Transverse colon (tissue), 4 donors: ENCODE results near the gene ULK4. TPM values are rescaled to one million over a fixed set of nuclear protein-coding genes. Genes with fewer than 3 reads are reported as not detected.

Experiments
- DNase-seq: peaks from one replicate; pipeline ENCODE4 v3.0.0-alpha.2; 2019
- H3K27ac ChIP-seq, 4 donors: fragments of 200-600 bp; sonication (generic); 2 replicates each; pipeline ENCODE4 v1.5.1; 2016 to 2018; ENCODE audit warnings: inconsistent platforms in 4 of 4
- H3K27me3 ChIP-seq: fragments of 200-600 bp; sonication (generic); 2 replicates; pipeline ENCODE4 v1.5.1; 2017; ENCODE audit warnings: inconsistent platforms
- H3K36me3 ChIP-seq, 4 donors: fragments of 200-600 bp; sonication (generic); 2 replicates each; pipeline ENCODE4 v1.5.1; 2017 to 2019; ENCODE audit warnings: inconsistent platforms in 4 of 4
- H3K4me1 ChIP-seq, 4 donors: fragments of 200-600 bp; sonication (generic); 2 replicates each; pipeline ENCODE4 v1.5.1; 2017 to 2020; ENCODE audit warnings: inconsistent platforms in 4 of 4
- H3K4me3 ChIP-seq, 4 donors: fragments of 200-600 bp; sonication (generic); 1 replicate in 1 of 4; 2 replicates in 3 of 4; pipeline versions ENCODE4 v1.5.1 to v1.6.1; 2017 to 2019; ENCODE audit warnings: inconsistent platforms in 4 of 4
- H3K9me3 ChIP-seq, 2 donors: fragments of 200-600 bp; sonication (generic); 2 replicates each; pipeline ENCODE4 v1.5.1; 2017 to 2019; ENCODE audit warnings: inconsistent platforms in 2 of 2
- EP300 ChIP-seq: sonication (generic); formaldehyde crosslinking; IDR thresholded peaks from one replicate; pipeline ENCODE4 v1.6.1; 2017; ENCODE audit warnings: antibody characterized with exemption, low read depth
- POLR2A ChIP-seq: fragments of 450-650 bp; IDR thresholded peaks from one replicate; pipeline ENCODE4 v1.6.1; 2016; ENCODE audit warnings: antibody characterized with exemption, mild to moderate bottlenecking, moderate library complexity
- POLR2AphosphoS5 ChIP-seq, 3 donors: sonication (generic); formaldehyde crosslinking; IDR thresholded peaks; one replicate each; pipeline ENCODE4 v1.6.1; 2016; ENCODE audit warnings: antibody characterized with exemption in 3 of 3
- WGBS, 2 donors: methylation state at CpG; one replicate each; pipeline ENCODE4 v1.1.5; 2018; ENCODE audit warnings: low coverage in 1 of 2; 5-methylcytosine and 5-hydroxymethylcytosine counted together
- in situ Hi-C, 4 donors: fragments of 200-750 bp; cut with MboI; loops; one replicate each; pipeline versions ENCODE4 v1.15.0 to v1.15.1; 2017; ENCODE audit warnings: low sequenced_read_pairs in 3 of 4, low pct_ligation_motif_present in 1 of 4, low pct_unique_long_range_greater_than_20kb in 1 of 4
- intact Hi-C: fragments of 100-400 bp; cut with DNase I; formaldehyde crosslinking; loops from one replicate; pipeline ENCODE4 v1.15.1; 2023; ENCODE audit warnings: low total_unique reads
- total RNA-seq, 4 donors: library from RNA; depleted of rRNA; stranded (reverse); fragments of >200 nt; gene quantifications; one replicate each; pipeline ENCODE4 v1.1.0, GENCODE V29; 2016
- TF ChIP-seq, protein P1 (sequence below), 5 experiments: fragments of 200-600 bp in 3 of 5; fragments of 450-650 bp in 2 of 5; sonication (generic) in 3 of 5; IDR thresholded peaks; 1 replicate in 2 of 5; 2 replicates in 3 of 5; pipeline ENCODE4 v1.5.1; 2016 to 2017; ENCODE audit warnings: antibody characterized with exemption in 5 of 5, inconsistent platforms in 3 of 5, mild to moderate bottlenecking in 2 of 5, moderate library complexity in 1 of 5

The ULK4 gene
- total RNA-seq, 4 donors from 2014 or later: 4.1 to 19.2 (median 11.7) TPM

DNA sequence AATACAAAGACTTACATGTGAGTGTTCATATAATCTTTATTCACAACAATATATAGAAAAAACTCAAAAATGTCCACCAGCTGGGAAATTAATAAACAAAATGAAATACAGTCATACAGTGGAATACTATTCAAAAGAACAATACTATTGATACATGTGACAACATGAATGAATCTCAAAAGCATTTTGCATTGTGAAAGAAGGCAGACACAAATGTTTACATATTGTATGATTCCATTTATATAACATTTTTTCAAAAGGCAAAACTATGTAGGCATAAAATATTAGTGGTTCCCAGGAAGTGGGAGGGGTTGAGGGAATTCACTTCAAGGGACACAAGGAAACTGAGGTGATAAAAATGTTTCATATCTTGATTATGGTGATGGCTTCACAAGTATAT lies 459.4 kb downstream of the ULK4 start:
- no peak for DNase-seq
- Histone ChIP-seq H3K27ac (no peak overlapping the region), H3K4me1 (no peaks in the 10 kb centered on the region), H3K9me3 (no peaks in the 10 kb centered on the region), H3K4me3 (no peak overlapping the region), H3K36me3 (no peaks in the 10 kb centered on the region), H3K27me3 (no peaks in the 10 kb centered on the region)
- TF ChIP-seq POLR2A (no peak), EP300 (no peak), POLR2AphosphoS5 (IDR thresholded peaks at IDR 0.05) (no peak)
- TF ChIP-seq, protein P1, sequence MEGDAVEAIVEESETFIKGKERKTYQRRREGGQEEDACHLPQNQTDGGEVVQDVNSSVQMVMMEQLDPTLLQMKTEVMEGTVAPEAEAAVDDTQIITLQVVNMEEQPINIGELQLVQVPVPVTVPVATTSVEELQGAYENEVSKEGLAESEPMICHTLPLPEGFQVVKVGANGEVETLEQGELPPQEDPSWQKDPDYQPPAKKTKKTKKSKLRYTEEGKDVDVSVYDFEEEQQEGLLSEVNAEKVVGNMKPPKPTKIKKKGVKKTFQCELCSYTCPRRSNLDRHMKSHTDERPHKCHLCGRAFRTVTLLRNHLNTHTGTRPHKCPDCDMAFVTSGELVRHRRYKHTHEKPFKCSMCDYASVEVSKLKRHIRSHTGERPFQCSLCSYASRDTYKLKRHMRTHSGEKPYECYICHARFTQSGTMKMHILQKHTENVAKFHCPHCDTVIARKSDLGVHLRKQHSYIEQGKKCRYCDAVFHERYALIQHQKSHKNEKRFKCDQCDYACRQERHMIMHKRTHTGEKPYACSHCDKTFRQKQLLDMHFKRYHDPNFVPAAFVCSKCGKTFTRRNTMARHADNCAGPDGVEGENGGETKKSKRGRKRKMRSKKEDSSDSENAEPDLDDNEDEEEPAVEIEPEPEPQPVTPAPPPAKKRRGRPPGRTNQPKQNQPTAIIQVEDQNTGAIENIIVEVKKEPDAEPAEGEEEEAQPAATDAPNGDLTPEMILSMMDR (IDR thresholded peaks at IDR 0.05): no peak
- intact Hi-C loops (no loop called here), in situ Hi-C loops (no loop called here)

DNA sequence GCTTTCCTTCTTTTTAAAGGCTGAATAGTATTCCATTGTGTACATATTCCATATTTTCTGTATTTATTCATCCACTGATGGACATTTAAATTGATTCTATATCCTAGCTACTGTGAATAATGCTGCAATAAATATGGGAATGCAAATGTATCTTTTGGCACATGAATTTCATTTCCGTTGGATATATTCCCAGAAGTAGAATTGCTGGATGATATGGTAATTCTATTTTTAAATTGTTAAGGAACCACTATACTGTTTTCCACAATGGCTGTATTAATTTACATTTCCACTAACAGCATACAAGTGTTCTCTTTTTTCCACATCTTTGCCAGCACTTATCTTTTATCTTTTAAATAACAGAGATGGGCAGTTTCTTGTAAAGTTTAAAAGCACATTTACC lies 459.9 kb downstream of the ULK4 start:
- H3K4me3 ChIP-seq: no peak overlapping the region
- no peaks in the 10 kb centered on the region for H3K36me3 ChIP-seq
- 33 to 76% methylated on average over 1 of the region's 1 CpG for WGBS, 2 donors
- no peaks in the 10 kb centered on the region for H3K27me3 ChIP-seq
- intact Hi-C loops: no loop called here
- no peaks in the 10 kb centered on the region for H3K9me3 ChIP-seq
- no peak overlapping the region for H3K27ac ChIP-seq
- H3K4me1 ChIP-seq: no peaks in the 10 kb centered on the region
- no peak for DNase-seq
- in situ Hi-C loops: no loop called here
- no peak for TF ChIP-seq EP300
- TF ChIP-seq POLR2AphosphoS5 (IDR thresholded peaks at IDR 0.05): no peak
- TF ChIP-seq, protein P1 (IDR thresholded peaks at IDR 0.05): no peak
- TF ChIP-seq POLR2A: no peak

DNA sequence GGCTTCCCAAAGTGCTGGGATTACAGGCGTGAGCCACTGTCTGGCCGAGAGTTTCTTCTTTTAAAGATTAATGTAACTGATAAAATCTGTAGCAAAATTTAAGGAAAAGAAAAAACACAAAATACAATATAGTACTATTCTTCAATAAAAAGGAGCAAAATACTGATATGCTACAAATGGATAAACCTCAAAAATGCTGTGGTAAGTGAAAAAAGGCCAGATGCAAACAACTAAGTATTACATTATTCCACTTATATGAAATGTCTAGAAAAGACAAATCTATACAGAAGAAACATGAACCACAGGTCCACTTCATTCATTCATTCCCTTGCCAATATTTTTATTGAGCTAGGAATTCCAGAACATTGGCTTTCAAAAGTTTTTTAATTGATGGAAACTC lies 463.1 kb downstream of the ULK4 start:
- Histone ChIP-seq H3K27ac (no peak overlapping the region), H3K36me3 (no peaks in the 10 kb centered on the region), H3K27me3 (no peaks in the 10 kb centered on the region), H3K4me3 (no peak overlapping the region), H3K4me1 (no peaks in the 10 kb centered on the region), H3K9me3 (no peaks in the 10 kb centered on the region)
- no peak for DNase-seq
- TF ChIP-seq POLR2AphosphoS5 (IDR thresholded peaks at IDR 0.05) (no peak), POLR2A (no peak), EP300 (no peak)
- TF ChIP-seq, protein P1 (IDR thresholded peaks at IDR 0.05): no peak
- in situ Hi-C loops: no loop called here
- WGBS, 2 donors: 83 to 99% methylated on average over 2 of the region's 2 CpGs
- intact Hi-C loops: no loop called here

DNA sequence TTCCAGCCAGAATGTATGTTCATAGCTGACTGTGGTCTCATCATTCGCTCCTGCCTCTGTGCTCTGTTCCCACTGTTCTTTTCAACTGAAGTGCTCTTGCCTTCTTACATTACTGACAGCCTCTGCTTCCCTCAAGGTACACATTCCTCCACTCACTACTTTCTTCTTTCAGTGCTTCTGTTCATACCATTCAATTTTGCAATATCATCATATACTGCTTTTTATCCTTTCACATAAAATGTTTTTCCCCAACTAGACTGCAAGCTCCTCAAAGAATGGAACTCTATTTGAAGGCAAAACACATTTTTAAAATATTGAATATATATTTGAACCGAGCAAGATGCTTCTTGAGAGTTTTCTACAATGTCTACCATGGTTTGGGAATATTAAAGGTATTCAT lies 471.5 kb downstream of the ULK4 start:
- in situ Hi-C loops (no loop called here), intact Hi-C loops (no loop called here)
- no peak for TF ChIP-seq EP300
- no peak for TF ChIP-seq POLR2A
- TF ChIP-seq POLR2AphosphoS5 (IDR thresholded peaks at IDR 0.05): no peak
- TF ChIP-seq, protein P1 (IDR thresholded peaks at IDR 0.05): no peak
- no peaks in the 10 kb centered on the region for H3K27me3 ChIP-seq
- no peak overlapping the region for H3K27ac ChIP-seq
- 94 to 95% methylated on average over 2 of the region's 2 CpGs for WGBS, 2 donors
- H3K4me1 ChIP-seq: no peaks in the 10 kb centered on the region
- no peak overlapping the region for H3K4me3 ChIP-seq
- DNase-seq: no peak
- H3K36me3 ChIP-seq: no peaks in the 10 kb centered on the region
- no peaks in the 10 kb centered on the region for H3K9me3 ChIP-seq
